ENCODE data around the gene ZNF79.
A peak's percentile ranks its signal among the peaks of the same experiment; 100 is the strongest.

ZNF79 gene

GRCh38 chr9:127423934-127424675, at the start of gene ZNF79:
Gene ZNF79 (plus strand): TSS chr9:127424382. CDS start chr9:127424788, 406 bp downstream.
- DNase-seq (ENCODE audit: low spot score): peak; percentile 98

- DNase-seq (ENCODE audit: low spot score): no peak
These were observed 43.7 kb upstream of the ZNF79 start for GRCh38 chr9:127380479-127380878.

DNA sequence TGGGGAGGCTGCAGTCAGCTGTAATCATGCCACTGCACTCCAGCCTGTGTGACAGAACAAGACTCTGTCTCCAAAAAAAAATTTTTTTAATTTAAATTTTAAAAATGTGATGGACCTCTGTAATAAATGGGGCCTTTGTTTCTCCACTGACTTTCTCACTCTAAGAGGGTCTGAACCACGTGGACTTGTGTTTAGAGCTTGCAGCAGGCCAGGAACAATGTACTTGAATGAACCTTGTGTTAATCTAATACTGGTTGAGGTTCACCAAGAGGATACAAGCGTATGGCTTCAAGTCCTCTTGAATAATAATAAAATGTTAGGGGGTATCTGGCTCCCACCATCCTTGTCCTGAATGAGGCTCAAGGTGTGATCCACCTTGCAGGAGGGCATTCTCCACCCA, 41.6 kb upstream of the ZNF79 start:
- no peak for DNase-seq (ENCODE audit: low spot score)

GRCh38 chr9:127384016-127384730, 40.0 kb upstream of the ZNF79 start:
- no peak for DNase-seq (ENCODE audit: low spot score)

DNA sequence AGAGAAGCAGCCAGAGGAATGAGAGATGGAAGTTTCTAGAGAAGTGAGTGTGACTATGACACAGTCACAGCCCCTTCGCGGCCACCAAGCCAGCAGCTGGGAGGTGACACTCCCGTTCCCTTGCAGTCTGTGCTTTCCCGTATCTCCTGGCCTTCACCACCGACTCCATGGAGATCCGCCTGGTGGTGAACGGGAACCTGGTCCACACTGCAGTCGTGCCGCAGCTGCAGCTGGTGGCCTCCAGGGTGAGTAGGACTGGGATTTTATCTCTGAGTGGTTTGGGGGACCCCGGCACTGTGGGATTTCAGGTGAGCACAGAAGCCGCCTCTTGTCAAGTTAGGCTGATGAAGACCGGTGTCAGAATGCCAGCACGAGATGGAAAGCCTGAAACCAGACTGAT, 39.3 kb upstream of the ZNF79 start:
- DNase-seq (ENCODE audit: low spot score): peak; percentile 41

DNA sequence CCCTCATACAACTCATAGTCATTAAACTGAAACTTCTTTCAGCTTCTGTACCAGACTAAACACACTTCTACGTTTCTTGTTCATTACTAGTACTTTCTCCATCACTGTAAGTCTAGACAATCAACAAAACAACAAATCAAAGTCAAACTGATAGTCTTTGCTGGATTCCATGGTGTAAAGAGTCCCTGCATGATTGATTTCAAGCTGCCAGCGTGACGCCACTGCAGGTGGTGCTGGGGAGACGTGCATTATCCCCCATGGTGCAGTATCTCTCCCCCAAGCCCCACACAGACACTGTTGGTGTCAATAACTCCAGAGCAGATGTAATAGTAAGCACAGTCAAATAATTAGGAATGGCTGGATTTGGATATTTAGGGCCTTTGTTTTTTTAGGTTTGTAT, 37.9 kb upstream of the ZNF79 start:
- DNase-seq (ENCODE audit: low spot score): no peak

DNA sequence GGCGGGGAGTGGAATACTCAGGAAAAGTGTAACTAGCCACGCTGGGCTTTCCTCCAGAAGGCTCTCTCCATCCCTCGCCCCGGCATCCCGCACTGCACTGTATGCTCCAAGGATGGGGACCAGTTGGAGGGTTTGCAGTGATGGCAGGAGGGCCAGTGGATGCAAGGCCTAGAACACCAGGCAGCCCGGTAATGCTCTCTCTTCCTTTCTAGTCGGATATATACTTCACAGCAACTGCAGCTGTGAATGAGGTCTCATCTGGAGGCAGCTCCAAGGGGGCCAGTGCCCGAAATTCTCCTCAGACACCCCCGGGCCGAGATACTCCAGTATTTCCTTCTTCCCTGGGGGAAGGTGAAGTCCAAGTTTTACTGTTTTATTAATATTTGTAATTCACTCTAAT, 37.2 kb upstream of the ZNF79 start:
- DNase-seq (ENCODE audit: low spot score): no peak

DNA sequence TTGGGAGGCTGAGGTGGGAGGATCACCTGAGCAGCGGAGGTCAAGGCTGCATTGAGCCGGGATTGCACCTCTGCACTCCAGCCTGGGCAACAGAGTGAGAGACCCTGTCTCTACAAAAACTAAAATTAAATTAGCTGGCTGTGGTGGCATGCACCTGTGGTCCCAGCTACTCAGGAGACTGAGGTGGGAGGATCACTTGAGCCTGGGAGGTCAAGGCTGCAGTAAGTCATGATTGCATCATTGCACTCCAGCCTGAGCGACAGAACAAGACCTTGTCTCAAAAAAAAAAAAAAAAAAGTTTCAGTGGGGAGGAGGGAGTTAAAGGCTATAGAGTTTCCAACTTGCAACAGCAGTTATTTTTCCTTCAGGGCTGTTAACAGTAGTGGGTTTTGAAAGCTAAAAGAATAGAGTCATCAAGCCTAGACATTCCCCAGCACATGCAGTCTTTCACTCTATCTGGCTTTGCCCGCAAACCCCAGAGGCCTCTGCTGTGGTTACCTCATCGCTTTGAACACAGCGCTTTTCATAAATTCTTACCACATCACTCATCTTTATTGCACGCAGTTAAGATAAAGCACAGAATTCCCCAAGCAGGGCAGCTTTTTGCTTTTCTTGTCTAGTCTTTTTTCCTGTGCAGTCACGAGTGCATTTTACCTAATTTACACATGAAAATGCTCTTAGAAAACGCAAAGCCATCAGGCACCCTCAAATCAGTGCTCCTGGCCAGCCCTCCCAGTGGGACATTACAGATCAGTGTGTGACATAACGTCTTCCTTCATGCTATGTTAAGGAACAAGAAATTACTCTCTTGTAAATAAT, 35.9 kb upstream of the ZNF79 start:
- no peak for DNase-seq (ENCODE audit: low spot score)

GRCh38 chr9:127388856-127389238, 35.3 kb upstream of the ZNF79 start:
- DNase-seq (ENCODE audit: low spot score): no peak

- no peak for DNase-seq (ENCODE audit: low spot score)
These were observed 34.6 kb upstream of the ZNF79 start for GRCh38 chr9:127389381-127390247.

DNA sequence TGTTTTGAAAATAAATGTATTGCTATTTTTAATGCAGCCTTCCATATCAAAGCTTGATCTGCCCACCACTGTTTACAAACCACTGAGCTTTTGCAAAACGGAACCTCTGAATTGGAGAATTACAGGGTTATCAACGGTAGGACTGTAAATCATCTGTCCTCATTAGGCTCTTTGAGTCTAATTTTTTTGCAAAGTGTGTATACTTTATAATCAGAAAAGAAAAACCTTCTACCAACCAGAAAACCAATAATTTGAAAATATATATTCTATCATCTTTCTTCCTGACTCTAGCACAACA, 34.0 kb upstream of the ZNF79 start:
- DNase-seq (ENCODE audit: low spot score): no peak

DNA sequence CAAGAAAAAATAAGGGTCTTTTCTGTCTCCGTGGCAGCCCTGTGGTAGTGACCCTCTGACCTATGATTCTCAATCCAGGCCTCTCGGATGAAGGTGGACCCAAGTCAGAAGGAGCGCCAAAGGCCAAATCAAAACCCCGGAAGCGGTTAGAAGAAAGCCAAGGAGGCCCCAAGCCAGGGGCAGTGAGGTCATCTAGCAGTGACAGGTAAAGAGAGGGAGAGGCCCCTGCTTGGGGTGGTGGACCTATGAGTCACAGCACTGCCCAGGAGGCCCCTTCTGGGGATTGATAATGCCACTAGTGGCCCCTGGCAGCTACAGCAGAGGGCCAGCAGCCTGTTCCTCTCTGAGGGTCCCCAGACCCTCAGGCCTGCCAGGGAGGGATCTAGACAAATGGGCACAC, 33.6 kb upstream of the ZNF79 start:
- DNase-seq (ENCODE audit: low spot score): no peak

DNA sequence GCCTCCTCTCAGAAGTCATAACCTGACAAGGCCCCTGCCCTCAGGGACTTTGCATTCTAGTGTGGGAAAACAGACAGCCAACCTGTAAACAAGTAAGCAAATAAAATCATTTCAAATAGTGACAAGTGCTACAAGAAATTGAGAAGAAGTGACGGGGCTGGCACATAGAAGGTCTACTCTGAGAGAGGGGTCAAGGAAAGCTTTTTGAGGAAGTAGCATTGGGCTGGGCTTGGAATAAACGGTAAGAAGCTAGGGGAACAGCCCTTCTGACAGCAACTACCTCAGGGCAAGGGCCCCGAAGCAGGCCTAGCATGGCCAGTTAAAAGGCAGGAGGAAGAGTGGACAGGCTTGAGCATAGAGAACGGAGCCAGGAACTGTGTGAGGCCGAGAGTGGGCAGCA, 32.0 kb upstream of the ZNF79 start:
- DNase-seq (ENCODE audit: low spot score): no peak

DNA sequence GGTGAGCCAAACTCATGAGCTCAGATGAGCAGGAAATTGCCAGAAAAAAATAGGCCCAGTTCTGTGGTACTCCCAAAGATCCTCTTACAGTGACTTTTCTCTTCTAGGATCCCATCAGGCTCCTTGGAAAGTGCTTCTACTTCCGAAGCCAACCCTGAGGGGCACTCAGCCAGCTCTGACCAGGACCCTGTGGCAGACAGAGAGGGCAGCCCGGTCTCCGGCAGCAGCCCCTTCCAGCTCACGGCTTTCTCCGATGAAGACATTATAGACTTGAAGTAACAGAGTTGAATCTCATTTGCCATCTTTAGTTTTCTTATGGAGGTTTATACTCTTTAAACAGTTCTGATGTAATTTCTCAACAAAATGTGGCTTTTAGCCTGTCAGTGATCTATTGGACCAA, 31.2 kb upstream of the ZNF79 start:
- DNase-seq (ENCODE audit: low spot score): no peak

- DNase-seq (ENCODE audit: low spot score): no peak
These were observed 30.5 kb upstream of the ZNF79 start for GRCh38 chr9:127393645-127394044.

DNA sequence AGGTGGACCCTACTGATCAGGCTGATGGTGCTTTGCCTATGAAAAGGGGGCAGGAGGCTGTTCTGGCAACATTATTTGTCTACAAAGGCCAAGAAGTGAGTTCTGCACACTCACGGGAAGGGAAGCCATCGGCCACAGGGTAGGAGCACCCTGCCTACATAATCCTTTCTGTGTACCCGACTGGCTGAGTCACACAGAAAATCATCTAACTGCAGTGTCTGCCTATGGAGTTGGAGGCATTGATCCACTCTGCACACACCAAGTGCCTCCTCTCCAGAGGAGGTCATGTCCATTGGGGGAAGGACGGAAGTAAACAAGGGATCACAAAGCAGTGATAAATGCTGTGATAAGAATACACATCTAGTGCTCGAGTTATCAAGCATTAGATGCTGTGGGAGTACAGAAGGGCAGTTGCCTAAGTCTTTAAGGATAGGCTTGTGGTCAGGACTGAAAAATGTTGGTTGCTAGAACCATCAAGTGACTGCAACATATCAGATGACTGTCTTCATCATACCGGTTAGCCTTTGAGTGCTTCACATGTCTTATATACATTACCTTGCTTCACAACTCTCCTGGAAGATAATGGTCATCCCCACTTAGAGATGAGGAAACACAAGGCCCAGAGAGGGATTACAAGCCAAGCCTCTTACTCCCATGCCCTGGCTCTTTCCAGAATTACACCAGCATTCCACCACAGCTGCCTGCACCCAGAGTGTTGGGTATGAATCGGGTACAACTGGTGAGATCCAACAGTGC, 28.5 kb upstream of the ZNF79 start:
- DNase-seq (ENCODE audit: low spot score): no peak

GRCh38 chr9:127396253-127396807, 27.9 kb upstream of the ZNF79 start:
- DNase-seq (ENCODE audit: low spot score): peak; percentile 96

DNA sequence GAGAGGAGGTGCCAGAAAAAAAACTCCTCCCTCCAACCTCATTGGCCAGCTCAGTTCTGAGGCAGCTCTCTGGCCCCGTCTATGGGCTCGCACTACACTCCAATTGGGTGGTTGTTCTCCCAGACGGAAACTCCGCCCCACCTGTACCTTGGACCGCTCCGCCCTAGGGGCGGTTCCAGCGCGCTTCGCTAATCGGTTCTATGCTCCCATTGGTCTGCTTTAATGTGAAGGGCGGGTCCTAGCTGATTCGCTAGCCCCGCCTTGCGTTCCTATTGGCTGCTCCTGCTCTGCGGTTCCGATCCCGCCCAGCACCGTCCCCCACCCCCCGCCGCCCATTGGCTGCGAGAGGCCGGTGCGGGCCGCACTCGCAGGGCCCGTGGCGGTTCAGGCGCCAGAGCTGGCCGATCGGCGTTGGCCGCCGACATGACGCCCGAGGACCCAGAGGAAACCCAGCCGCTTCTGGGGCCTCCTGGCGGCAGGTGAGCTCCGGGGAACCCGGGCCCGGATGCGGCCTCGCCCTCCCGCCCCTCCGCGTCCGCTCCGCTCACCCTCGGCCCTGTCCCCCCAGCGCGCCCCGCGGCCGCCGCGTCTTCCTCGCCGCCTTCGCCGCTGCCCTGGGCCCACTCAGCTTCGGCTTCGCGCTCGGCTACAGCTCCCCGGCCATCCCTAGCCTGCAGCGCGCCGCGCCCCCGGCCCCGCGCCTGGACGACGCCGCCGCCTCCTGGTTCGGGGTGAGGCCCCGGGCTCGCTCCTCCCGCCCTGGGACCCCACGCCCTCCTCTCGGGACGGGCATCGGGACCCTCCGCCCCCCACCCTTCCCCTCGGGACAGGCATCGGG, 27.2 kb upstream of the ZNF79 start, which contains the start of gene SLC2A8:
TSS of gene SLC2A8 (plus strand) at position 362 of the 838 bp plus-strand sequence. CDS start at position 424, 62 bp downstream.
- peak; percentile 96 for DNase-seq (ENCODE audit: low spot score)

DNA sequence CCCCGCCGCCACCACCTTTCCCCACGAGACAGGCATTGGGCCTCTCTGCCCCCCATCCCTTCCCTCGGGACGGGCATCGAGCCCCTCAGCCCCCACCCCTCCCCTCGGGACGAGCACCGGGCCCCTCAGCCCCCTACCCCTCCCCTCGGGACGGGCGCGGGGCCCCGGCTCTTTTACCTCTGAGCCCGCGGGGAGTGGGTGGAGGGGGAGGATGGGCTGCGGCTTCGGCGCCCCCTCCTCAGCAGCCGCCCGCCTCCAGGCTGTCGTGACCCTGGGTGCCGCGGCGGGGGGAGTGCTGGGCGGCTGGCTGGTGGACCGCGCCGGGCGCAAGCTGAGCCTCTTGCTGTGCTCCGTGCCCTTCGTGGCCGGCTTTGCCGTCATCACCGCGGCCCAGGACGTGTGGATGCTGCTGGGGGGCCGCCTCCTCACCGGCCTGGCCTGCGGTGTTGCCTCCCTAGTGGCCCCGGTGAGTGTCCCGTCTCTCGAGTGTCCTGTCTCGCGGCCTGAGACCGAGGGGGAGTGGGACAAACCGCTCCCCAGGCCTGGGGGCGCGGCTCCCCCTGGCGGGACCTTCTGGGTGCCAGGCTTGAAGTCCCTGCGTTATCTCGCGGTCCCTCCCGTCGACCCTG, 26.4 kb upstream of the ZNF79 start:
- peak; percentile 49 for DNase-seq (ENCODE audit: low spot score)

- no peak for DNase-seq (ENCODE audit: low spot score)
These were observed 25.9 kb upstream of the ZNF79 start for GRCh38 chr9:127398275-127398647.

Measured in iPS-NIHi11 (cell line).